ENCODE data around the gene FBXO30. TPM values are rescaled to one million over a fixed set of nuclear protein-coding genes. Genes with fewer than 3 reads are reported as not detected.

FBXO30 gene
- total RNA-seq, 1 donor: 14.5 TPM

DNA sequence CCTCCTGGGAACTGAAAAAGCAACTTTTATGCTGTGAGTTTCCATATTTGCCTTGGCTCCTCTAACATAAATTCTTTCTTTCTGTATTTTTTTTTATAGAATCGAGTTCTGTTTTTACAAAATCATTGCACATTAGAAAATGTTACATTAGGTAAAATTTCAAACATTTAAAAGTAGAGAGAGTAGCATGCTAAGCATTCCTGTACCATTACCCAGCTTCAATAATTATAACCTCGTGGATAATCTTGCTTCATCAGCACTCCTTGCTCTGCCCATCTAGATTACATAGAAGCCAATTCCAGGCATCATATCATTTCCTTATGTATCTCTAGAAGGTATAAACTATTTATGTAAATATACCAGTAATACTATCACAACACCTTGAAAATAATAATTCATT, 15.4 kb upstream of the FBXO30 start:
- Histone ChIP-seq H3K4me3 (ENCODE audit: insufficient read depth, low read length) (no peak overlapping the region), H3K9me3 (ENCODE audit: low read depth, low read length) (no peaks in the 10 kb centered on the region), H4K20me1 (ENCODE audit: insufficient read depth, low read length) (no peaks in the 10 kb centered on the region), H3K4me2 (ENCODE audit: insufficient read depth, low read length) (no peak overlapping the region), H3K4me1 (ENCODE audit: insufficient read depth, low read length) (peaks cover 9% of the 10 kb centered on the region), H3K27me3 (ENCODE audit: insufficient read depth, low read length) (no peaks in the 10 kb centered on the region), H3K36me3 (ENCODE audit: insufficient read depth, low read length) (no peaks in the 10 kb centered on the region), H3K27ac (ENCODE audit: low read depth, low read length) (no peak overlapping the region), H3K79me2 (ENCODE audit: insufficient read depth, low read length) (no peaks in the 10 kb centered on the region), H2AFZ (ENCODE audit: low read length) (no peak overlapping the region)
- no peak for DNase-seq (ENCODE audit: insufficient read length, low spot score, missing footprints)
- no peak for TF ChIP-seq CTCF (IDR thresholded peaks at IDR 0.05; ENCODE audit: extremely low read depth, low read depth, low read length)

DNA sequence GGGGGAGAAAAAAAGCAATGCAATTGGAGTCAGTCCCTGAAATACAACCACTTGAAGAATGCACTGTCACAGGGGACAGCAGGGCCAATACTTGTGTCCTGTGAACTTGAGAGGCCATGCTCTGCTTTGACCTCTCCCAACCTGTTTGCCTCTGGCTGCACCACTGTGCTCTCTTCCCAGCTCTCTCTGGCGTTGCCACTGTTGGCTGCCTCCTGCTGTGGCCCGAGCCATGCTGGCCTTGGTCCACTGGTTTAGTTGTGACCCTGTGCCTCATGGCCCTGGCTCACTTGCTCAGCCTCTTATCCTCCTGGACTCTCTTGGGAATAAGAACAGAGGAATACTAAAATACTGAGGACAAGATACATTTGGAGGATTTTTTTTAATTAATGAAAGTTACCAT, 14.5 kb upstream of the FBXO30 start:
- DNase-seq (ENCODE audit: insufficient read length, low spot score, missing footprints): no peak
- Histone ChIP-seq H3K4me2 (ENCODE audit: insufficient read depth, low read length) (no peak overlapping the region), H3K36me3 (ENCODE audit: insufficient read depth, low read length) (no peaks in the 10 kb centered on the region), H3K4me3 (ENCODE audit: insufficient read depth, low read length) (no peak overlapping the region), H3K9me3 (ENCODE audit: low read depth, low read length) (no peaks in the 10 kb centered on the region), H3K27me3 (ENCODE audit: insufficient read depth, low read length) (no peaks in the 10 kb centered on the region), H3K79me2 (ENCODE audit: insufficient read depth, low read length) (no peaks in the 10 kb centered on the region), H2AFZ (ENCODE audit: low read length) (no peak overlapping the region), H3K4me1 (ENCODE audit: insufficient read depth, low read length) (peaks cover 9% of the 10 kb centered on the region), H4K20me1 (ENCODE audit: insufficient read depth, low read length) (no peaks in the 10 kb centered on the region), H3K27ac (ENCODE audit: low read depth, low read length) (no peak overlapping the region)
- TF ChIP-seq CTCF (IDR thresholded peaks at IDR 0.05; ENCODE audit: extremely low read depth, low read depth, low read length): no peak

GRCh38 chr6:145824344-145824743, 9.7 kb upstream of the FBXO30 start:
- no peaks in the 10 kb centered on the region for H3K36me3 ChIP-seq (ENCODE audit: insufficient read depth, low read length)
- DNase-seq (ENCODE audit: insufficient read length, low spot score, missing footprints): no peak
- H3K27ac ChIP-seq (ENCODE audit: low read depth, low read length): no peak overlapping the region

DNA sequence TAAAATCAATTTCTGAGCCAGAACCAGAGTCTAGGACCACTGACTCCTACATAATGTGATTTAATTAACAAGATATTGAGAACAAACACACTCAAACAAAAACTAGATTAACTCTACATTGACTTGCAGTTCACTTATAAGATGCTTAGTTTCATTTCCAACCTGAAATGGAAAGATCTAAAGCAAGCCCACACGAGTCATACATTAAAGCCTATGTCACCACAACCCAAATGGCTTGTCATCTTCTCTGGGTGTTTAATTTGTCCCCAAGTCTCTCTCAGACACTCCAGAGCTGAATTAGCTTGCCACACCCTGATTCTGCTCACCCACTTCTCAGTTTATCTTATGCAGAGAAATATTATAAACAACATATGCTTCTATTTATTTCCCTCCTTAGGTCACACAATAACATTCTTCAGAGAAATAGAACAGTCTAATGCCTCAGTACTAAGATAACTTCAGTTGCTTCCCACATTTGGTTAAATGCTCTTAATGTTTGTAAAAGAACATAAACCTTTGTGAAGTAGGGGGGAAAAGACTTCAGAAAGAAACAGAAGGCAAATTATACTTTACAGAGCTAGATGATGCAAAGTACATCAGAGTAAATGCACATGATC, 8.8 kb upstream of the FBXO30 start:
- H3K4me1 ChIP-seq (ENCODE audit: insufficient read depth, low read length): no peaks in the 10 kb centered on the region
- DNase-seq (ENCODE audit: insufficient read length, low spot score, missing footprints): no peak
- no peak for TF ChIP-seq CTCF (IDR thresholded peaks at IDR 0.05; ENCODE audit: extremely low read depth, low read depth, low read length)
- H3K36me3 ChIP-seq (ENCODE audit: insufficient read depth, low read length): no peaks in the 10 kb centered on the region
- H3K9me3 ChIP-seq (ENCODE audit: low read depth, low read length): no peaks in the 10 kb centered on the region
- no peaks in the 10 kb centered on the region for H4K20me1 ChIP-seq (ENCODE audit: insufficient read depth, low read length)
- H3K4me2 ChIP-seq (ENCODE audit: insufficient read depth, low read length): no peak overlapping the region
- H2AFZ ChIP-seq (ENCODE audit: low read length): no peak overlapping the region
- H3K4me3 ChIP-seq (ENCODE audit: insufficient read depth, low read length): no peak overlapping the region
- H3K27ac ChIP-seq (ENCODE audit: low read depth, low read length): no peak overlapping the region
- no peaks in the 10 kb centered on the region for H3K79me2 ChIP-seq (ENCODE audit: insufficient read depth, low read length)
- H3K27me3 ChIP-seq (ENCODE audit: insufficient read depth, low read length): no peaks in the 10 kb centered on the region

More at GRCh38 chr6:145824344-145824743, 9.7 kb upstream of the FBXO30 start:
- Histone ChIP-seq H3K9me3 (ENCODE audit: low read depth, low read length) (no peaks in the 10 kb centered on the region), H3K79me2 (ENCODE audit: insufficient read depth, low read length) (no peaks in the 10 kb centered on the region), H4K20me1 (ENCODE audit: insufficient read depth, low read length) (no peaks in the 10 kb centered on the region), H2AFZ (ENCODE audit: low read length) (no peak overlapping the region), H3K4me2 (ENCODE audit: insufficient read depth, low read length) (no peak overlapping the region), H3K27me3 (ENCODE audit: insufficient read depth, low read length) (no peaks in the 10 kb centered on the region), H3K4me3 (ENCODE audit: insufficient read depth, low read length) (no peak overlapping the region), H3K4me1 (ENCODE audit: insufficient read depth, low read length) (peaks cover 1% of the 10 kb centered on the region)
- no peak for TF ChIP-seq CTCF (IDR thresholded peaks at IDR 0.05; ENCODE audit: extremely low read depth, low read depth, low read length)

Measured in osteoblast (primary cell).